Stimulated activated CD8-positive, alpha-beta memory T cell treated with anti-CD3 and anti-CD28 coated beads, Interleukin-12 subunit alpha, Interleukin-12 subunit beta, amount 100 ng/mL, for 1 hour (primary cell): ENCODE measurements around the gene PRX.
"Not testable (repeated sequence)": the region's sequence is repeated elsewhere in the genome, so short reads cannot be mapped to it uniquely, and the experiment has no call there.

ENCODE experiments used
- DNase-seq: peaks from one replicate; pipeline ENCODE4 v3.0.0-alpha.2; 2020; ENCODE audit warnings: low read depth

The PRX gene

GRCh38 chr19:40441719-40442253, 28.6 kb upstream of the PRX start:
- no peak for DNase-seq

DNA sequence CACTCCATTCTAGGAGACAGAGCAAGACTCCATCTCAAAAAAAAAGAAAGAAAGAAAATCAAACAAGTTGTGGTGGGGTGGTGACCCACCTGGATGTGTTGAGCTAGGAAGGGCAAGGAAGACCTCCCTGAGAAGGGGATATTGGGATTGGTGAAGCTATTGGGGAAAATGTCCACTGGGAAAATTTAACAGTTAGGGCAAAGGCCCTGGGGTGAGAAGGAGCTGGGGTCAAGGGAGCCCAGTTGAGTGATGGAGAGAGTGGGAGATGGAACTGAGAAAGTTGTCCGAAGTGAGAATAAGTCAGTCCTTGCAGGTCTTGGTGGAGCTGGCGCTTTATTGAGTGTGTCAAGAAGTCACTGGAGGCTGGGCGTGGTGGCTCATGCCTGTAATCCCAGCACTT, 25.1 kb upstream of the PRX start:
- no peak for DNase-seq

DNA sequence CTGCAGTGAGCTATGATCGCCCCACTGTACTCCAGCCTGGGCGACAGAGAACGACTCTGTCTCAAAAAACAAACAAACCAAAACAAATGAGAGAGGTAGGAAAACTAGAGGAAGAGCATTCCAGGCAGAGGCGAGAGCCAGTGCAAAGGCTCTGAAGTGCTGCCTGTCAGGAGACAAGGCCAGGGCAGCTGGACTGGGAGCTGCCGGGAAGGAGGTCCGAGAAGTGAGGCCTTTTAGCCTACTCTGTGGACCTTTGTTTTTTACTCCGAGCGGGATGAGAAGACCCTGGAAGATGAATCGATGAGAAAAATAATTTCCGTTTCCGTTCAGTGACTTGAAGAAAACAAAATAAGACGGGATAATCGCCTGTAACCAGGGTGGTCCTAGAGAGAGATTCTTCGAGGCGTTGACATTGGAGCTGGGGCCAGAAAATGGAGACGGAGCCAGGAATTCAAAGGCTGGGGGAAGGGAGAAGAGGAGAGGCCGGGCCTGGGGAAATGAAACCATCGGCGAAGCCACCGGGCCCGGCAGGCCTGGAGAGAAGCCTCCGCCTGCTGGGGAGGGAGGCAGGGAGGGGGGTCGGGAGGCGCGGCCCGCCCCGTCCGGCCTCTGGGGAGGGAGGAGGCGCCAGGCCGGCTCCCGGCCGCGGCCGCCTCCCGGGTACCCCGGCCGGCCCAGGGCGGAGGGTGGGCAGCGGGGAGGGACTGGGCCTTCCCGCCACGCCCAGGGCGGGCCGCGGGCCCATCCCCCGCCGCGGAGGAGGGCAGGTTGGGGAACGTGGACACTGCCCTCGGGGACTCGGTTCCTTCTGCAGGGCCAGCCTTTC, 20.4 kb upstream of the PRX start:
- DNase-seq: peak; percentile 27

GRCh38 chr19:40432760-40433159, 19.6 kb upstream of the PRX start:
- DNase-seq: not testable (repeated sequence)

GRCh38 chr19:40431698-40432097, 18.5 kb upstream of the PRX start:
- DNase-seq: no peak

DNA sequence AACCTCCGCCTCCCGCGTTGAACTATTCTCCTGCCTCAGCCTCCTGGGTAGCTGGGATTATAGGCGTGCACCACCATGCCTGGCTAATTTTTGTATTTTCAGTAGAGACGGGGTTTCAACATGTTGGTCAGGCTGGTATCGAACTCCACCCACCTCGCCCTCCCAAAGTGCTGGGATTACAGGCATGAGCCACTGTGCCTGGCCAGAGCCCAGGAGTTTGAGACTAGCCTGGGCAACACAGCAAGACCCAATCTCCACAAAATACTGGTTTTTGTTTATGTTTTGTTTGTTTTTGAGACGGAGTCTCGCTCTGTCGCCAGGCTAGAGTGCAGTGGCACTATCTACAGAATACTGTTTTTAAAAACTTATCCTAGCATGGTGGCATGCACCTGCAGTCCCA, 17.1 kb upstream of the PRX start:
- not testable (repeated sequence) for DNase-seq

DNA sequence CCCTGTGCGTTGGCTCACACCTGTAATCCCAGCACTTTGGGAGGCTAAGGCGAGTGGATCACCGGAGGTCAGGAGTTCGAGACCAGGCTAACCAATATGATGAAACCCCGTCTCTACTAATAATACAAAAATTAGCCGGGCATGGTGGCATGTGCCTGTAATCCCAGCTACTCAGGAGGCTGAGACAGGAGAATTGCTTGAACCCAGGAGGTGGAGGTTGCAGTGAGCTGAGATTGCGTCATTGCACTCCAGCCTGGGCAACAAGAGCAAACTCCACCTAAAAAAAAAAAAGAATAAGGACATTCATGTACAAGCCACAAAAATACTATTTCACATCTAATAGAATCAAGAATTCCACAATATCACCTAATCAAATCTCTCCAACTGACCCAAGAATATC, 15.0 kb upstream of the PRX start:
- DNase-seq: not testable (repeated sequence)

DNA sequence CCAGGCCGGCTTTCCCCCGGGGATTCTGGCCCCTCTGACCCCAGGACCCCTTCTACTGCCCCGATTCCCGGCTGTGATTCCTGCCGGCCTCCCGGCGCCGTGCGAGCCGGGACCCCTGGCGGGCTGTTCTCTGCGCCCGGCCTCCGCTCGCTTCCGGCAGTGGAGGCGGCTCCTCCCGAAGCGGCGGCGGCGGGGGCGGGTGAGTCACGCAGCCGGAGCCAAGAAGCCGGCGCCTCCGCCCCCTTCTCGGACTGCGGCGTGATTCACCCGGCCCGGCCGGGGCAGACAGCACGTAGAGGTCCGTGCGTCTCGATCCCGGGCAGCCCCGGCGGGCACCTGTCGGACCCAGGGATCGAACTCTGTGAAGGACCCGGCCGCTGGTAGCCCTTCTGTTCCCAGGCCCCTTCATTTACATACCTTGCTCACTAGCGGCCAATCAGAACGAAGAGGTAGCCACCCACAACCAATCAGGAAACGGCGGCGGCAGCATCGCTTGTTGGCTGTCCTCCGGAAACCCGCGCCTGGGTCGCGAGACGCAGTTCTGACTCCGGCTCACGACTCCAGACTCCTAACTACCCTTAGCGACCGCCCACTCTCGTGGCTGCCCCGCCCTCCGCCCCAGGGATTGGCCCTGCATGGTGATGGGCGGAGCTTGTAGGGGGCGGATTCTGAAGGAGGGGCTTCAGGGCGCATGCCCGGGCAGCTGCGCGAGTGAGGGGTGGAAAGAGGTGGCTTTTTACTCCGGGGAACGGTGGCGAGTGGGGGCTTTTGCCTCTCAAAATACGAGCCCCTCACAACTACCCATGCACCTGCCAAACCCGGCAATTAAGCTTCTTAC, 12.5 kb upstream of the PRX start, which contains the start of gene SERTAD1:
Gene SERTAD1, minus strand, starts transcription at position 543 of the 838 bp plus-strand sequence. CDS start 2,446 bp downstream, outside the sequence.
- DNase-seq: peak; percentile 100

DNA sequence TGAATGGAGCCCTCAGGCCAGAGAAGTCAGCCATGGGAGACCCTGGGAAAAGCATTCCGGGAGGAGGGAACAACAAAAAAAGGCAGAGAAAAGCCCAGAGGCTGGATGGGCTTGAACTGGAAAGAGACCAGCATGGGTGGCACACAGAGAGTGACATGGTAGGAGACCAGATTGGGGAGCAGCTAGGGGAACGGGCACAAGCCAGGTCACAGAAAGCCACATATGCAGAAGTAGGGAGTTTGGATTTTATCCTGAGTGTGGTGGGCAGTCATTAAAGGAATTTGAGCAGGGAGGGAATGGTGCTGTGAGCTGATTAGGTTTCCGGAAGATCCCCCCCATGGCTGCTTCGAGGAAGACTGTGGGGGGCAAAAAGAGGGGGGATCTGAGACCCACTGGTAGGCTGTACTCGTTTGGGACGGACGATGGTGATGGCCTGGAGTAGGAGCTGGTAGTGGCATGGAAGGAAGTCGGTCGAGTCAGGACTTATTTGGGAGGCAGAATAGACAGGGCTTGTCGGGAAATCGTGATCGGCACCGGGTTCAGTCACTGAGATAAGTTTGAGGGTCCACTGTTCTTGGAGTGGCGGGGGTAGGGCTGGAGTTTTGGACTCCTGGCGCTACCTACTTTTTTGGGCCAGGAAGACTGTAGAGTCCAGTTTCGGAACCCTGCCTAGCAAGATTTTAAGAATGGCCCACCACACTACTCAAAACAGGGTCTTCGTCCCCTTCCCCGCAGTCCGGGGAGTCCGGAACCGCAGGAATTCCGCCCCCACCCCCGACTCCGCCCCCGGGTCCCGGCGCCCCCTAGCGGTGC, 11.7 kb upstream of the PRX start:
- no peak for DNase-seq

DNA sequence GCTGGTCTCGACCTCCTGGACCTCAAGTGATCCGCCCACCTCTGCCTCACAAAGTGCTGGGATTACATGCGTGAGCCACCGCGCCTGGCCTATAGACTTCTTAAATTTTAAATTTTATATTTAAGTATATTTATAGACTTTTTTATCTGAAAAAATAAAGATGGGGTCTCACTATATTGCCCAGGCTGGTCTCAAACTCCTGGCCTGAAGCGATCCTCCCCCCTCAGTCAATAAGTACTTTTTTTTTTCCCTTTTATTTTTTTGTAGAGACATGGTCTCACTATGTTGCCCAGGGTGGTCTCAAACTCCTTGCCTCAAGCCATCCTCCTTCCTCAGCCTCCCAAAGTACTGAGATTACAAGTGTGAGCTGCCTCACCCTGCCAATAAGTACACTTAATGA, 10.8 kb upstream of the PRX start:
- DNase-seq: no peak

GRCh38 chr19:40422748-40423566, 9.8 kb upstream of the PRX start:
- DNase-seq: no peak

DNA sequence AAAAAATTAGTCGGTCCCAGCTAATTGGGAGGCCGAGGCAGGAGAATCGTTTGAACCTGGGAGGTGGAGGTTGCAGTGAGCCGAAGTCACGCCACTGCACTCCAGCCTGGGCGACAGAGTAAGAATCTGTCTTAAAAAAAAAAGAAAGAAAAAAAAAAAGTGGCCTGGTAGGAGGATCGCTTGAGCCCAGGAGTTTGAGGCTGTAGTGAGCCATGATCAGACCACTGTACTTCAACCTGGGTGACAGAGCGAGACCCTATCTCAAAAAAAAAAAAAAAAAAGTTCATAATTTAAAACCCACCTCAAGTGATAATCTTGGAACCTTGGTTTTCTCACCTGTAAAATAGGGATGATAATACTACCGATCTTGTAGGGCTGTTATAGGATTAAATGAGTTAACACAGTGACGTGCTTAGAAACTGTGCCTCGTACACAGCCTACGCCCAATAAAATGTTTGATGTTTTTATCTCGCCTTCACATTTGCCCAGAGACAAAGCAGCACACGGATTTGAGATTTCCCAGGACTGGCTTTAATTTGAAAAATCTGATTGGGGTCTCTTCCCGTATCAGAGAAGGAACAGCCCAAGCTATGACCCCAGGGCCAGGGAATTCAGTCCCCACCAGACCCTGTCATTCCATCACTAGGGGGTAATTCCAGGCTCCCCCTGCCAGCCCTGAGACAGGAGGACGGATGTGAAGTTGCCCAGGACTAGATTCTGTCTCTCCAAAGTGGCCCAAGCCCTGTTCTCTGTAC, 9.0 kb upstream of the PRX start:
- DNase-seq: no peak

DNA sequence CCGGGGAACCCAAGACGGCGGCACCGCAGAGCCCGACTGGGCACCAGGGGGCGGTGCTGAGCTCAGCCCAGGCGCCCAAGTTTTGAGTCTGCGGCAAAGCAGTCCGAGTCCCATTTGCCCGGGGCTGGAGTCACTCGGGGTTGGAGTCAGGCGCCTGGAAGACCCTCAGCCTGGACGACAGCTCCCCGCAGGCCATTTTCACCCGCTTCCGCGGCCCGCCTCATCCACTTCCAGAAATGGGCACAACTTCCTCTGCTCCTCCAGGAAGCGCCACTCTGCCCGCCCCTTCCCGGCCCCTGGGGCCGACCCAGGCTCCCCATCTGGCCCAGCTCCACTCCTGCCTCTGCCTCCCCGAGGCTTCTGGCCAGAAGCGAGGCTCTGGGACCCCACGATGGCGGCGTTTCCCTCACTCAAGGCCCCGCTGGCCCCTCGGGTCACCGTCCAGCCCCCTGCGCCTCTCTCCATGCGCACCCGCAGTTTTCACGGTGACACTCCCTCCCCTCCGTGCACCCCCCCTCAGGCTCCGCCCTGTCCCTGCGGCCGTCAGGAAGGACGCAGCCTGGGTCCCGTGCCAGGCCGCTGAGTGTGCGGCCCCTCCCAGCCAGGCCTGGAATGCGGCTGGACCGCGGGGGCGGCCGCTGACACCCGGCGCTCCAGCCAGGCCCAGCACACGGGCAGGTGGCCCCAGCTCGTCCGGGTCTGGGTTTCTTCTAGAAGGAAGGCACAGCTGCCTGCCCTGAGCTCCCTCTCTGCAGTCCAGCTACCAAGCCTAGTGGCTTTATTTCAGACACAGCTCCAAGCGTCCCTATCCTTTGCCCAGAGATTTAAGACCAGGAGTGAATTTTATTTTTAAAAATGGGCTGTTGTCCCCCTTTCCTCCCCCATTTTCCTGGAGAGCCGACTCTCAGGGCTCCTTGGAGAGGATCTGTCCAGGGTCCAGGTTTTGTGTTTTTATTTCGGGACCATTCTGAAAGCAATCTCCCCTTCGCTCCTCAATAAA, 7.9 kb upstream of the PRX start:
- DNase-seq: peak; percentile 51

DNA sequence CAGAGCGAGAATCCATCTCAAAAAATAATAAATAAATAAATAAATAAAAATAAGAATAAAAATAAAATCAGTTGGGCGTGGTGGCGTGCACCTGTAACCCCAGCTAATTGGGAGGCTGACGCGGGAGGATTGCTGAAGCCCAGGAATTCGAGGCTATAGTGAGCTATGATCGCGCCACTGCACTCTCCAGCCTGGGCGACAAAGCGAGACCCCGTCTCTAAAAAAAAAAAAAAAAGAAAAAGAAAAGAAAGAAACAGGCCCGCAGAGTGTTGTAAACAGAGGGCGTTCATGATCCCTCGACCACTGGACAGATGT, 7.2 kb upstream of the PRX start:
- DNase-seq: no peak

DNA sequence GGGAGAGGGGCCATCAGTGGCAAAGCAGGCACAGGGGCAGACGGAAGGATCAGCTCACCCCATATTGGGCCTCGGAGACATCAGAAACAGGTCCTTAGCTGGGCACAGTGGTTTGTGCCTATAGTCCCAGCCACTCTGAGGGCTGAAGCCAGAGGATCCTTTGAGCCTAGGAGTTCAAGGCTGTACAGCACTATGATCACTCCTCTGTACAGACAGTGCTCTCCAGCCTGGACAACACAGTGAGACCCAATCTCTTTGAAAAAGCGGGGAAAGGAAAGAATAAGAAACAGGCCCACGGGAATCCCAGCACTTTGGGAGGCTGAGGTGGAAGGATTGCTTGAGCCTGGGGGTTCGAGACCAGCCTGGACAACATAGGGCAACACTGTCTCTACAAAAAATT, 6.6 kb upstream of the PRX start:
- DNase-seq: no peak

DNA sequence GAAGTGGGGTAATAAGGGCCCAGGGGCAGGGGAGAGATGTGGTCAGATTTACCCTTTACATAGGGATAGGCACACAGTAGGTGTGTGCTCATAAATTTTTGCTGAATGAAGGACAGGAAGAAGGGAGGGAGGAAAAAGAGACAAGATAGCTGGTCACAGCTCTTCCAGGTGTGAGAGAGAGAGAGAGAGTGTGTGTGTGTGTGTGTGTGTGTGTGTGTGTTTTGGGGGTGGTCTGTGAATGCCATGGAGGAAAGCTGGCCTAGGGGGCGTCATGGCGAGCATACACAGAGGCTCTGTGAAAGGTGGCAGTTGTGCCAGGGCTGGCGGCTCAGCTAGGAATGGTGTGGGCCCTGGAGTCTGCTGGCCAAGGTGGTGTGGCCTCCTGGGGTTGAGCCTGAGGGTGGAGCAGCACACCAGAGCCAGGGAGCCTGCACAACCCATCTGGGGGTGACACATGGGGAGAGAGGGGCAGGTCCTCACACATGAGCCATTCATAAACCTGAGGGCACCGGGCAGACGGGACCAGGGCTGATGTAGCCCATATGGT, 6.0 kb upstream of the PRX start:
- no peak for DNase-seq

- no peak for DNase-seq
These were observed 4.9 kb upstream of the PRX start for GRCh38 chr19:40418040-40418439.

DNA sequence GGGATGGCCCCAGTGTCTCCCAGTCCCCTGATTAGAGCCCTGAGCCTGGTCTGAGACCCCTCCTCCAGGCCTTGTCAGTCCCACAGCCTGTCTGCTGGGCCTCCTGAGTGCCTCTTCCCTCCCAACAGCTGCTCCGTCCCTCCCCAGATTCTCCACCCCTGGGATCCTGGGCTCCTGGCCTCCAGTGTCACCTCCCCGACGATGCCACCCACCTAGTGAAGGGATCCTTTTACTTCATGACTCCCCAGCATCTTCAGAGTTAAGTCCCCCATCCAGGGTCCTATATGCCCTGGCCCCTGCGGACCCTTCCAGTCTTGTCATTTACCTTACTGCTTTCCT, 4.4 kb upstream of the PRX start:
- DNase-seq: no peak
